ENCODE results near the gene SLC34A3.

- TF ChIP-seq POLR2A (IDR thresholded peaks at IDR 0.05; ENCODE audit: low read depth, low read length) (no peak), POLR2AphosphoS5 (IDR thresholded peaks at IDR 0.05; ENCODE audit: low read depth, low read length) (no peak), TAF1 (IDR thresholded peaks at IDR 0.05; ENCODE audit: borderline replicate concordance, low read depth, low read length) (no peak)
Observed at GRCh38 chr9:137256856-137257255, 26.2 kb downstream of the SLC34A3 start.

All from GM12892 (cell line).